A549 (cell line): ENCODE results near the gene SLC39A2. TPM values are rescaled to one million over a fixed set of nuclear protein-coding genes. Genes with fewer than 3 reads are reported as not detected.

Experiments
- ATAC-seq, 2 experiments: fragments of 200-7000 bp in 1 of 2; fragments of >200 bp in 1 of 2; cut with Nextera tagmentation in 1 of 2; cut with Tn5 transposase in 1 of 2; 3 replicates each; pipeline versions ENCODE4 v1.8.0 to v1.9.1; 2018 to 2020; ENCODE audit warnings: mild to moderate bottlenecking in 1 of 2, moderate library complexity in 1 of 2
- CTCF ChIA-PET: fragments of 300-600 bp; sonication (Branson Sonifier 250); formaldehyde crosslinking; extraction: SDS; loops from one replicate; lab custom pipeline; 2021; ENCODE audit warnings: antibody characterized with exemption, inconsistent platforms; lab: Yijun Ruan, JAX
- POLR2A ChIA-PET: fragments of 350-600 bp; formaldehyde crosslinking; extraction: SDS; loops from one replicate; lab custom pipeline; 2021; ENCODE audit warnings: antibody characterized with exemption, inconsistent platforms; lab: Yijun Ruan, JAX
- DNase-seq, 2 experiments: peaks; one replicate each; pipeline versions ENCODE4 v3.0.0 to v3.0.0-alpha.2; 2011 to 2016; ENCODE audit warnings: low read depth in 1 of 2, low spot score in 1 of 2
- FAIRE-seq: peaks from 2 replicates; lab custom pipeline; 2011; peaks lifted over from hg19 to GRCh38; lab: Jason Lieb, UNC
- H3K27ac ChIP-seq, 2 experiments: fragments of >200 bp; sonication (Bioruptor Twin); formaldehyde crosslinking; 3 replicates each; pipeline ENCODE4 v1.5.1; 2016 to 2017
- H3K4me1 ChIP-seq: fragments of >200 bp; sonication (Bioruptor Twin); formaldehyde crosslinking; 3 replicates; pipeline ENCODE4 v1.6.1; 2016
- H3K4me2 ChIP-seq: fragments of >200 bp; sonication (Bioruptor Twin); formaldehyde crosslinking; 3 replicates; pipeline ENCODE4 v1.6.1; 2016
- H3K4me3 ChIP-seq: fragments of >200 bp; sonication (Bioruptor Twin); formaldehyde crosslinking; 3 replicates; pipeline ENCODE4 v1.5.1; 2016
- H3K9me3 ChIP-seq: fragments of >200 bp; sonication (Bioruptor Twin); formaldehyde crosslinking; 3 replicates; pipeline ENCODE4 v1.6.1; 2016
- BCL3 ChIP-seq: fragments of >200 bp; sonication (Bioruptor Twin); formaldehyde crosslinking; IDR thresholded peaks from 3 replicates; pipeline ENCODE4 v1.6.1; 2016
- CTCF ChIP-seq: fragments of >200 bp; sonication (Bioruptor Twin); formaldehyde crosslinking; IDR thresholded peaks from 3 replicates; pipeline ENCODE4 v1.5.1; 2016
- E2F6 ChIP-seq: IDR thresholded peaks from 2 replicates; pipeline ENCODE4 v1.6.1; 2012; ENCODE audit warnings: low read depth, borderline replicate concordance
- ESRRA ChIP-seq: fragments of 150-350 bp; IDR thresholded peaks from 2 replicates; pipeline ENCODE4 v1.6.1; 2014; ENCODE audit warnings: mild to moderate bottlenecking, low read length, borderline replicate concordance
- FOSB ChIP-seq: fragments of 250-450 bp; sonication (Bioruptor Pico); IDR thresholded peaks from 2 replicates; pipeline ENCODE4 v1.5.0; 2020; ENCODE audit warnings: mild to moderate bottlenecking, moderate library complexity
- HDAC2 ChIP-seq: fragments of 200-600 bp; sonication (generic); IDR thresholded peaks from 2 replicates; pipeline ENCODE4 v1.6.1; 2016
- HOXA7 ChIP-seq: fragments of 250-450 bp; sonication (Bioruptor Pico); IDR thresholded peaks from 2 replicates; pipeline ENCODE4 v1.5.0; 2020; ENCODE audit warnings: mild to moderate bottlenecking, moderate library complexity
- HOXB5 ChIP-seq: fragments of 250-450 bp; sonication (Bioruptor Pico); IDR thresholded peaks from 2 replicates; pipeline ENCODE4 v1.5.0; 2020; ENCODE audit warnings: mild to moderate bottlenecking, moderate library complexity
- MAX ChIP-seq: IDR thresholded peaks from 2 replicates; pipeline ENCODE4 v1.6.1; 2012
- MAZ ChIP-seq: fragments of 150-350 bp; IDR thresholded peaks from 2 replicates; pipeline ENCODE4 v1.6.1; 2014; ENCODE audit warnings: antibody characterized with exemption, low read depth, low read length, borderline replicate concordance
- TFCP2L1 ChIP-seq: fragments of 250-450 bp; sonication (Bioruptor Pico); IDR thresholded peaks from 2 replicates; pipeline ENCODE4 v1.5.0; 2021; ENCODE audit warnings: mild to moderate bottlenecking
- ZSCAN20 ChIP-seq: fragments of 250-450 bp; sonication (Bioruptor Pico); IDR thresholded peaks from 2 replicates; pipeline ENCODE4 v1.8.0; 2022; ENCODE audit warnings: mild to moderate bottlenecking, moderate library complexity
- WGBS: methylation state at CpG from one replicate; pipeline ENCODE4 v1.1.6; 2017; ENCODE audit errors: missing lambda C conversion rate; 5-methylcytosine and 5-hydroxymethylcytosine counted together
- polyA plus RNA-seq, 4 experiments: library from polyadenylated mRNA; depleted of rRNA in 3 of 4; stranded (reverse); fragments of >200 nt; fragmentation: RNase III in 1 of 4; extraction: RNeasy Plus Mini Kit Qiagen cat#74134 plus additional on column Dnase treatment in 1 of 4; gene quantifications; 2 replicates in 3 of 4; 3 replicates in 1 of 4; pipeline ENCODE4 v1.2.3, GENCODE V29; 2011 to 2017
- TF ChIP-seq, protein P1 (sequence below): fragments of 200-600 bp; sonication (generic); IDR thresholded peaks from 2 replicates; pipeline ENCODE4 v1.6.1; 2016; ENCODE audit warnings: antibody characterized with exemption, mild to moderate bottlenecking, moderate library complexity
- TF ChIP-seq, protein P2 (sequence below): fragments of 450-650 bp; IDR thresholded peaks from 2 replicates; pipeline ENCODE4 v1.6.1; 2014; ENCODE audit warnings: antibody characterized with exemption

The SLC39A2 gene
- polyA plus RNA-seq, 2 of the 4 experiments (the other 2 are of a cell fraction), result not detected

DNA sequence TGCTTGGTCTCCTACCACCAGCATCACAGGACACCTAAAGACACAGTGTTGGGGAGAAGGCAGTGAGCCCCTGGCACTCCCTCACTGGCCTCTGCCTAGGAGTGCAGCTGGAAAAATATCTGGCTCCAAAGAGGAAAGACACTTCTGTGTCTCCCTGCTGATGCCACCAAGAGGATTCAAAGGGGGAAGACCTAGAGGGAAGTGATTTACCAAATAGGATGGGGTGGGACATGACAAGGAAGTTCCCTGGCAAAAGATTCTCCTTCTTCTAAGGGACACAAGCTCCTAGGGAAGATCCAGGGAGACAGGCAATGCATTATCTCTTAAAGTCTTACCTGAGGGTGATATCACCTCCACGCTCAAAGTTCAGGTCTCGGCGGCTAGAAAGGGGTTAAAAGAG lies 19.7 kb downstream of the SLC39A2 start (continued):
- TF ChIP-seq, protein P1, sequence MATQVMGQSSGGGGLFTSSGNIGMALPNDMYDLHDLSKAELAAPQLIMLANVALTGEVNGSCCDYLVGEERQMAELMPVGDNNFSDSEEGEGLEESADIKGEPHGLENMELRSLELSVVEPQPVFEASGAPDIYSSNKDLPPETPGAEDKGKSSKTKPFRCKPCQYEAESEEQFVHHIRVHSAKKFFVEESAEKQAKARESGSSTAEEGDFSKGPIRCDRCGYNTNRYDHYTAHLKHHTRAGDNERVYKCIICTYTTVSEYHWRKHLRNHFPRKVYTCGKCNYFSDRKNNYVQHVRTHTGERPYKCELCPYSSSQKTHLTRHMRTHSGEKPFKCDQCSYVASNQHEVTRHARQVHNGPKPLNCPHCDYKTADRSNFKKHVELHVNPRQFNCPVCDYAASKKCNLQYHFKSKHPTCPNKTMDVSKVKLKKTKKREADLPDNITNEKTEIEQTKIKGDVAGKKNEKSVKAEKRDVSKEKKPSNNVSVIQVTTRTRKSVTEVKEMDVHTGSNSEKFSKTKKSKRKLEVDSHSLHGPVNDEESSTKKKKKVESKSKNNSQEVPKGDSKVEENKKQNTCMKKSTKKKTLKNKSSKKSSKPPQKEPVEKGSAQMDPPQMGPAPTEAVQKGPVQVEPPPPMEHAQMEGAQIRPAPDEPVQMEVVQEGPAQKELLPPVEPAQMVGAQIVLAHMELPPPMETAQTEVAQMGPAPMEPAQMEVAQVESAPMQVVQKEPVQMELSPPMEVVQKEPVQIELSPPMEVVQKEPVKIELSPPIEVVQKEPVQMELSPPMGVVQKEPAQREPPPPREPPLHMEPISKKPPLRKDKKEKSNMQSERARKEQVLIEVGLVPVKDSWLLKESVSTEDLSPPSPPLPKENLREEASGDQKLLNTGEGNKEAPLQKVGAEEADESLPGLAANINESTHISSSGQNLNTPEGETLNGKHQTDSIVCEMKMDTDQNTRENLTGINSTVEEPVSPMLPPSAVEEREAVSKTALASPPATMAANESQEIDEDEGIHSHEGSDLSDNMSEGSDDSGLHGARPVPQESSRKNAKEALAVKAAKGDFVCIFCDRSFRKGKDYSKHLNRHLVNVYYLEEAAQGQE, result no peak
- TF ChIP-seq FOSB (CRISPR knock-in tag) (no peak), MAZ (no peak), MAX (no peak)
- TF ChIP-seq, all 56 proteins: peak for 0

- WGBS, result 21% methylated on average over 1 of the region's 1 CpG
- CTCF ChIA-PET, result interaction anchor here (0.9 to 16.3 kb wide), 8 partner anchors 12 to 124 kb away, joined by 3 to 323 read pairs (median 198); partner anchors contain the start of genes RNASE13, RNASE7, SLC39A2 and TMEM253
- no peak for ATAC-seq
These were observed 20.3 kb downstream of the SLC39A2 start for GRCh38 chr14:21019366-21019765.

More at GRCh38 chr14:21019366-21019765, 20.3 kb downstream of the SLC39A2 start:
- no peaks in the 10 kb centered on the region for H3K9me3 ChIP-seq
- TF ChIP-seq HOXA7 (CRISPR knock-in tag) (no peak), ESRRA (no peak), CTCF (no peak), HOXB5 (CRISPR knock-in tag) (no peak), TFCP2L1 (CRISPR knock-in tag) (no peak), E2F6 (no peak), MAZ (no peak), BCL3 (no peak), ZSCAN20 (CRISPR knock-in tag) (no peak), HDAC2 (no peak)
- TF ChIP-seq, protein P2, sequence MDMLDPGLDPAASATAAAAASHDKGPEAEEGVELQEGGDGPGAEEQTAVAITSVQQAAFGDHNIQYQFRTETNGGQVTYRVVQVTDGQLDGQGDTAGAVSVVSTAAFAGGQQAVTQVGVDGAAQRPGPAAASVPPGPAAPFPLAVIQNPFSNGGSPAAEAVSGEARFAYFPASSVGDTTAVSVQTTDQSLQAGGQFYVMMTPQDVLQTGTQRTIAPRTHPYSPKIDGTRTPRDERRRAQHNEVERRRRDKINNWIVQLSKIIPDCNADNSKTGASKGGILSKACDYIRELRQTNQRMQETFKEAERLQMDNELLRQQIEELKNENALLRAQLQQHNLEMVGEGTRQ, result no peak
- POLR2A ChIA-PET, result no interaction called here
- no peak overlapping the region for H3K27ac ChIP-seq
- H3K4me3 ChIP-seq, result no peak overlapping the region
- DNase-seq (no peak), FAIRE-seq (no peak)
- H3K4me1 ChIP-seq, result no peaks in the 10 kb centered on the region
- H3K4me2 ChIP-seq, result no peak overlapping the region
